Measurements from ENCODE around the gene COMMD10.

COMMD10 gene

DNA sequence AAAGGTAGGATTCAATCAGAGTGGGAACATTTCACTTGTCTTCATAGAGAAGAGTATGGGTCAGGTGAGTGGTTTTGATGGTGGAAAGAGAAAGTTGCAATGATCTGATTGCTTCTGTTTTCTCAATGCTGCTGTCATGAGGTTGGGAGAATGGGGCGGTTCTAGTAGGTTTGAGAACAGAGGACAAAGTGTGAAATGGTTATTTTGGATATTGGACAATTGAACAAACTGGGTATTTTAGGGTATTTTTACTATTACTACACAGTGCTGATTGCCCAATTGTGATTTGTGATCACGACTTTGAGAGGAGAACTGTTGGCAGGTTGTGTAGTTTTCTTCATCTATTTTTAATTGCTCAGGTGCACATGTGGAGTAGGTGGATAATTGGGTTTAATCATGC lies 60.2 kb downstream of the COMMD10 start:
- TF ChIP-seq, protein P1, sequence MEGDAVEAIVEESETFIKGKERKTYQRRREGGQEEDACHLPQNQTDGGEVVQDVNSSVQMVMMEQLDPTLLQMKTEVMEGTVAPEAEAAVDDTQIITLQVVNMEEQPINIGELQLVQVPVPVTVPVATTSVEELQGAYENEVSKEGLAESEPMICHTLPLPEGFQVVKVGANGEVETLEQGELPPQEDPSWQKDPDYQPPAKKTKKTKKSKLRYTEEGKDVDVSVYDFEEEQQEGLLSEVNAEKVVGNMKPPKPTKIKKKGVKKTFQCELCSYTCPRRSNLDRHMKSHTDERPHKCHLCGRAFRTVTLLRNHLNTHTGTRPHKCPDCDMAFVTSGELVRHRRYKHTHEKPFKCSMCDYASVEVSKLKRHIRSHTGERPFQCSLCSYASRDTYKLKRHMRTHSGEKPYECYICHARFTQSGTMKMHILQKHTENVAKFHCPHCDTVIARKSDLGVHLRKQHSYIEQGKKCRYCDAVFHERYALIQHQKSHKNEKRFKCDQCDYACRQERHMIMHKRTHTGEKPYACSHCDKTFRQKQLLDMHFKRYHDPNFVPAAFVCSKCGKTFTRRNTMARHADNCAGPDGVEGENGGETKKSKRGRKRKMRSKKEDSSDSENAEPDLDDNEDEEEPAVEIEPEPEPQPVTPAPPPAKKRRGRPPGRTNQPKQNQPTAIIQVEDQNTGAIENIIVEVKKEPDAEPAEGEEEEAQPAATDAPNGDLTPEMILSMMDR (IDR thresholded peaks at IDR 0.05; ENCODE audit: low read depth, low read length), result no peak
- H3K4me3 ChIP-seq (replicated peaks in 1 of 2; ENCODE audit: low read depth in 2 of 2, low read length in 2 of 2), result no peak overlapping the region
- DNase-seq (ENCODE audit: low read depth in 2 of 2), result no peak

DNA sequence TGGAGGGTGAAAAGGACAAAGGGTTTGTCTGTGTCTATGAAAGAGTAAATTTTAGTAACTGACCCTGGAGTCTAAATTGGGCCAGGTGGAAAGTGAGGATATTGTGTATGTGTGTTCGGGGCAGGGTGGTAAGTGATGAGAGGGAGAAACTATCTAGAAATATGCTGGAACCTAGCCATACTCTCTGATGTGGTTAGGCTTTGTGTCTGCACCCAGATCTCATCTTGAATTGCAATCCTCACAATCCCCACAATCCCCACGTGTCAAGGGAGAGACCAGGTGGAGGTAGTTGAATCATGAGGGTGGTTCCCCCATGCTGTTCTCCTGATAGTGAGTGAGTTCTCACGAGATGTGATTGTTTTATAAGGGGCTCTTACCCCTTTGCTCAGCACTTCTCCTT lies 60.6 kb downstream of the COMMD10 start:
- no peak for DNase-seq (ENCODE audit: low read depth in 2 of 2)
- H3K4me3 ChIP-seq (replicated peaks in 1 of 2; ENCODE audit: low read depth in 2 of 2, low read length in 2 of 2), result no peak overlapping the region
- TF ChIP-seq, protein P1 (IDR thresholded peaks at IDR 0.05; ENCODE audit: low read depth, low read length), result no peak

DNA sequence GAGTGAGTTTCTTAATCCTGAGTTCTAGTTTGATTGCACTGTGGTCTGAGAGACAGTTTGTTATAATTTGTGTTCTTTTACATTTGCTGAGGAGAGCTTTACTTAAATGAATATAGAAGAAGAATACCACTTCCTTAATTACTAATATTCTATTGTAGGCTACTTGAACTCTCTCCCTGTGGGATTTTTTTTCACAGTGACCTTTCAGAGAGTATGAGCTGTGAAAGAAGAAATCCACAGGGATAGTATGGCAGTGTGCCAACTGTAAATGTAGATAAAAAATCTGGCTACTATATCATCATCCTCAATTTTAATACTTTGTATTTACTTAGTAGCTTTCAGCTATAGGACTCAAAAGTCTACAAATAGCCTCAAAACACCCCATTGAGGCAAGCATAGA lies 67.3 kb downstream of the COMMD10 start:
- H3K4me3 ChIP-seq (replicated peaks in 1 of 2; ENCODE audit: low read depth in 2 of 2, low read length in 2 of 2), result no peak overlapping the region
- TF ChIP-seq, protein P1 (IDR thresholded peaks at IDR 0.05; ENCODE audit: low read depth, low read length), result no peak
- peak in 1 of 2 donors; percentile 44 for DNase-seq (ENCODE audit: low read depth in 2 of 2)

DNA sequence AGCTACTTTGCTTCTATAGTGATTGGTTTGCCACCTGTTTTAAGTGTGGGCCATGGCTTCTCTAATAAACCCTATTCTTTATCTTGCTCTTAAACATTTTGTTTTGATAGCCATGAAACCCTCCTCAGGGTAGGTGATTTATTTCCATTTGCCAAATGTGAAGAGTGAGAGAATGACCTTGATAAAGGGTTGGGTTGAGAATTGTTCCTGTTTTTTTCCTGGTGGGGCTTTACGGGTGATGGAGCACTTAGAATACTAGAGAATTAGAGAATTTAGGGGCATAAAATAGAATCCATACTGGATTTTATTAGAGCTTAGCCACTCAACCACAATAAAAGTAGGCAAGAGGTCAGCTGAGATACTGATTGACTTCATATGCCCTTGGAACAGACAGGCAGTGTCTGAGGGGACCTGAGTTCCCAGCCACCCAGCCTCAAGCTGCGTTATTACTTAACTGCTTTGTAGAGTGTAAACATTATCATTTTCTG lies 68.9 kb downstream of the COMMD10 start:
- no peak overlapping the region for H3K4me3 ChIP-seq (replicated peaks in 1 of 2; ENCODE audit: low read depth in 2 of 2, low read length in 2 of 2)
- TF ChIP-seq, protein P1 (IDR thresholded peaks at IDR 0.05; ENCODE audit: low read depth, low read length), result no peak
- no peak for DNase-seq (ENCODE audit: low read depth in 2 of 2)

DNA sequence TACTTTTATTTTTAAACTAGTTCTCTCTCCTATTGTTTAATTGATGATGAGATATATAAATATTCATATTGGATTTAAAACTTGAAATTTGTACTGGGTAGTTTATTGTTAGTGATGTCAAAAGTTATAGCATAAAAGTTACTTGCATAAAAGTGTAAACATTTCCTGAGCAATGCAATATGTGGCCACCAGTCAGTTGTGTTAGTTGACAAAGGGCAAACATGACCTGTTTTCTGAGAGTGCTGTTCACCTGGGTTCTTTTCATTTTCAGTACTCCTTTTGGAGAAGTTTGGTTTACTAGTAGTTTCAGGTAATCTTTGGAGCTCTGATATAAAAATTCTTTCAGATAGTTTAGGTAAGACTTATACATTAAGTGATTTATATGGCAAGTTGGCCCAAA lies 69.4 kb downstream of the COMMD10 start:
- no peak for DNase-seq (ENCODE audit: low read depth in 2 of 2)
- TF ChIP-seq, protein P1 (IDR thresholded peaks at IDR 0.05; ENCODE audit: low read depth, low read length), result no peak

DNA sequence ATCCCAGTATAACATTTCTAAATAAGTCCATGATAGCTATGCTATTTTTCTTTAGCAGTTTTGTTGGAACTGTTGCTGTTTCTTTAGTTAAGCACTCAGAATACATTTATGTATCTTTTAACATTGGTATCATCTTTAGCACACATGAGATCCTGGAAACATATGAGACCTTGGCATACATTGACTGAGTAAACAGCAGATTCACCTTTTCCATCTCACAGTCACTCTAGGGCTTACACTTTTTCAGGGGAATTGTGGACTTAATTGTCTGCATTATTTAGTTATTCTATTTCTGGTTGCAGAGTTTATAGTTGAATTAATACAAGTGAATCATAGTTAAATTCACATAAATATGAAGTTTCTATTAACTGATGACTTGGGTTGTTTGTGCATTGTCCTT lies 70.1 kb downstream of the COMMD10 start:
- no peak for DNase-seq (ENCODE audit: low read depth in 2 of 2)
- H3K4me3 ChIP-seq (replicated peaks in 1 of 2; ENCODE audit: low read depth in 2 of 2, low read length in 2 of 2), result no peak overlapping the region

More for the DNA sequence above, 69.4 kb downstream of the COMMD10 start:
- no peak overlapping the region for H3K4me3 ChIP-seq (replicated peaks in 1 of 2; ENCODE audit: low read depth in 2 of 2, low read length in 2 of 2)

More for the DNA sequence above, 70.1 kb downstream of the COMMD10 start:
- TF ChIP-seq, protein P1 (IDR thresholded peaks at IDR 0.05; ENCODE audit: low read depth, low read length), result no peak

Data from cardiac fibroblast (primary cell).